ENCODE measurements around the gene PRORP. TPM values are rescaled to one million over a fixed set of nuclear protein-coding genes. Genes with fewer than 3 reads are reported as not detected.
A peak's percentile ranks its signal among the peaks of the same experiment; 100 is the strongest.

PRORP gene
- total and polyA plus RNA-seq, 2 of the 13 experiments (the other 11 are each of a cell fraction or from before 2014, with no cell fraction given), result 48.9 to 88.7 TPM

DNA sequence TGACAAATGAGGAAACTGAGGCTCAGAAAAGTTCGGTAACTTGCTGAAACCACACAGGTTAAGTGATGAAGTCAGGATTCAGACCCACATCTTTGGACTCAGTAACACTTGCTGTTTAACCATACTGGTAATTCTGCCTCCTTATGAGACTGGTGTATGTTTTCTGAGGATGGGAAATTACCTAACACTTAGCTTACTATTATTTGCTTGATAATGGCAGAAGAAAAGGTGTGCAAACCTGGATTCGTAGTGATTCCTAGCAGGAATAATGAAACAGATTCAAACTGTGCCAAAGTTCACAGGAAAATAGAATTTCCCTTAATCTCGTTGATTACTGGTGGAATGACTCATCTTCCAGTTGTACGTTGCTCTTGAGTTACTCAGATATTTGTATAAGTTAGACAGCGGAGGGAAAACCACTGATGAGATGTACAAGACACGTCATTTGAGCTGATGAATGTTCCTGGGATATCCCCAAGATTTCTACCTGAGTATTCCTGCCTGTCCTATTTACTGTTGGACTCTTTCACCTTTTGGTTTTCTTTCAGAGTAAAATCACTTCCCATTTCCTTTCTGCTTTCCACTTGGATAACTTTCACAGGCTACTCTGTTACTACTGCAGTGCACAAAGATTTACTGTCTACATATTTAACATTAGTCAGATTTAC lies 37.5 kb downstream of the PRORP start (continued):
- TF ChIP-seq ZBTB40 (IDR thresholded peaks at IDR 0.05) (no peak), ZBTB40 (CRISPR knock-in tag; IDR thresholded peaks at IDR 0.05) (no peak), ELF3 (CRISPR knock-in tag; IDR thresholded peaks at IDR 0.05) (peak; percentile 69), YEATS2 (CRISPR knock-in tag; IDR thresholded peaks at IDR 0.05; ENCODE audit: borderline replicate concordance) (no peak), GATAD2A (CRISPR knock-in tag; IDR thresholded peaks at IDR 0.05) (peak; percentile 87), TAF1 (CRISPR knock-in tag; IDR thresholded peaks at IDR 0.05) (no peak), XBP1 (CRISPR knock-in tag; IDR thresholded peaks at IDR 0.05) (no peak), ZNF543 (CRISPR knock-in tag; IDR thresholded peaks at IDR 0.05) (no peak), ZNF331 (CRISPR knock-in tag; IDR thresholded peaks at IDR 0.05) (peak; percentile 68), THYN1 (CRISPR knock-in tag; IDR thresholded peaks at IDR 0.05; ENCODE audit: borderline replicate concordance, low read depth) (no peak), GATAD1 (CRISPR knock-in tag; IDR thresholded peaks at IDR 0.05) (peak; percentile 60; the same call in 1 of the 2 replicates), CBX2 (IDR thresholded peaks at IDR 0.05; ENCODE audit: low read depth, low read length) (no peak), CBX2 (CRISPR knock-in tag; IDR thresholded peaks at IDR 0.05; ENCODE audit: low read depth) (no peak), SRSF4 (IDR thresholded peaks at IDR 0.05; ENCODE audit: low read depth, low read length, poor library complexity, severe bottlenecking) (no peak), SCMH1 (CRISPR knock-in tag; IDR thresholded peaks at IDR 0.05; ENCODE audit: borderline replicate concordance) (no peak), ZNF550 (CRISPR knock-in tag; IDR thresholded peaks at IDR 0.05; ENCODE audit: borderline replicate concordance) (no peak), NFKBIZ (CRISPR knock-in tag; IDR thresholded peaks at IDR 0.05) (peak; percentile 85; the same call in 1 of the 2 replicates), MLX (CRISPR knock-in tag; IDR thresholded peaks at IDR 0.05) (0 out of 2 replicates have a peak, but pooled peaks have one; percentile 32), TEAD3 (CRISPR knock-in tag; optimal IDR thresholded peaks at IDR 0.05; ENCODE audit: borderline replicate concordance) (peak; percentile 83), SMYD3 (CRISPR knock-in tag; IDR thresholded peaks at IDR 0.05) (no peak), ZNF790 (CRISPR knock-in tag; IDR thresholded peaks at IDR 0.05; ENCODE audit: borderline replicate concordance) (peak; percentile 37; the same call in 1 of the 2 replicates)

Data from HepG2 (cell line).